OCI-LY3 (cell line): ENCODE measurements around the gene MIEF1.

Source experiments
- CTCF ChIP-seq: fragments of 200-600, 300-600 bp; sonication (generic); IDR thresholded peaks from 2 replicates; pipeline ENCODE4 v1.5.1; 2014; ENCODE audit warnings: antibody characterized with exemption, low read length, low read depth
- EZH2phosphoT487 ChIP-seq: fragments of 200-600 bp; shearing (Covaris generic); IDR thresholded peaks from 2 replicates; pipeline ENCODE4 v1.6.1; 2018; ENCODE audit warnings: antibody characterized with exemption, mixed run types, low read depth

GRCh38 chr22:39480557-39480956 lies 21.5 kb upstream of the MIEF1 start:
- TF ChIP-seq CTCF = no peak
- TF ChIP-seq EZH2phosphoT487 = no peak
